HepG2 (cell line): ENCODE data around the gene ING1. TPM values are rescaled to one million over a fixed set of nuclear protein-coding genes. Genes with fewer than 3 reads are reported as not detected.
A peak's percentile ranks its signal among the peaks of the same experiment; 100 is the strongest.

Experiments used
- CEBPG ChIP-seq: IDR thresholded peaks from 2 replicates; pipeline ENCODE4 v1.6.1; 2016
- DMTF1 ChIP-seq: sonication (generic); formaldehyde crosslinking; IDR thresholded peaks from 2 replicates; pipeline ENCODE4 v1.4.0; 2020; ENCODE audit warnings: mild to moderate bottlenecking, missing genetic modification reagents
- EP300 ChIP-seq, 3 experiments: sonication (generic) in 1 of 3; formaldehyde crosslinking in 1 of 3; IDR thresholded peaks; 2 replicates each; pipeline versions ENCODE4 v1.5.1 to v1.6.1; 2011 to 2020; ENCODE audit warnings: low read depth in 2 of 3, low read length in 2 of 3, borderline replicate concordance in 1 of 3, improper control_type of control experiment in 1 of 3, mild to moderate bottlenecking in 1 of 3, missing genetic modification reagents in 1 of 3, moderate library complexity in 1 of 3
- JUN ChIP-seq: sonication (generic); formaldehyde crosslinking; IDR thresholded peaks from 2 replicates; pipeline ENCODE4 v1.4.0; 2020; ENCODE audit warnings: mild to moderate bottlenecking, missing genetic modification reagents
- MED8 ChIP-seq: sonication (generic); formaldehyde crosslinking; IDR thresholded peaks from 2 replicates; pipeline ENCODE4 v1.8.1; 2023; ENCODE audit warnings: mild to moderate bottlenecking, missing genetic modification reagents; ENCODE audit not compliant: insufficient replicate concordance
- POGZ ChIP-seq: sonication (generic); formaldehyde crosslinking; IDR thresholded peaks from 2 replicates; pipeline ENCODE4 v1.4.0; 2020; ENCODE audit warnings: mild to moderate bottlenecking, missing genetic modification reagents
- REL ChIP-seq: sonication (generic); formaldehyde crosslinking; conservative IDR thresholded peaks from 2 replicates; pipeline ENCODE4 v1.8.0; 2022; ENCODE audit warnings: mild to moderate bottlenecking, missing genetic modification reagents, moderate library complexity
- TFDP2 ChIP-seq: sonication (generic); formaldehyde crosslinking; IDR thresholded peaks from 2 replicates; pipeline ENCODE4 v1.4.0; 2020; ENCODE audit warnings: missing genetic modification reagents
- ZGPAT ChIP-seq: IDR thresholded peaks from 2 replicates; pipeline ENCODE4 v1.6.1; 2016; ENCODE audit warnings: mild to moderate bottlenecking
- ZMYM3 ChIP-seq: sonication (generic); formaldehyde crosslinking; IDR thresholded peaks from 2 replicates; pipeline ENCODE4 v1.5.1; 2020; ENCODE audit warnings: mild to moderate bottlenecking, missing genetic modification reagents
- ZMYM4 ChIP-seq: sonication (generic); formaldehyde crosslinking; IDR thresholded peaks from 2 replicates; pipeline ENCODE4 v1.8.1; 2023; ENCODE audit warnings: mild to moderate bottlenecking, missing genetic modification reagents
- ZNF775 ChIP-seq: sonication (generic); formaldehyde crosslinking; IDR thresholded peaks from 2 replicates; pipeline ENCODE4 v1.4.0; 2020; ENCODE audit warnings: missing genetic modification reagents, mild to moderate bottlenecking, moderate library complexity, borderline replicate concordance
- ZNF816 ChIP-seq: sonication (generic); formaldehyde crosslinking; IDR thresholded peaks from 2 replicates; pipeline ENCODE4 v1.8.0; 2022; ENCODE audit warnings: missing genetic modification reagents, mild to moderate bottlenecking, borderline replicate concordance
- ZNF841 ChIP-seq: sonication (generic); formaldehyde crosslinking; IDR thresholded peaks from 2 replicates; pipeline ENCODE4 v1.8.1; 2023; ENCODE audit warnings: missing genetic modification reagents, borderline replicate concordance
- ZSCAN12 ChIP-seq: sonication (generic); formaldehyde crosslinking; IDR thresholded peaks from 2 replicates; pipeline ENCODE4 v1.9.0; 2021; ENCODE audit warnings: mild to moderate bottlenecking, missing genetic modification reagents
- ZSCAN22 ChIP-seq: sonication (generic); formaldehyde crosslinking; IDR thresholded peaks from 2 replicates; pipeline ENCODE4 v1.4.0; 2020; ENCODE audit warnings: mild to moderate bottlenecking, missing genetic modification reagents
- polyA plus RNA-seq, 8 experiments: library from polyadenylated mRNA; depleted of rRNA in 3 of 8; stranded (reverse) in 7 of 8; unstranded in 1 of 8; fragments of >200 nt; fragmentation: Illumina TruSeq in 4 of 8; extraction: Trizol in 4 of 8; gene quantifications; 2 replicates each; pipeline versions ENCODE4 v1.2.1 to v1.2.3, GENCODE V29; 2011 to 2016; ENCODE audit warnings: low read depth in 4 of 8, missing spikeins in 1 of 8, mixed read lengths in 1 of 8; ENCODE audit not compliant: insufficient read depth in 1 of 8
- total RNA-seq, 5 experiments: library from RNA; depleted of rRNA; stranded (reverse); fragments of >200 nt; fragmentation: Illumina TruSeq; extraction: Trizol; gene quantifications; 2 replicates each; pipeline ENCODE4 v1.2.3, GENCODE V29; 2016; ENCODE audit warnings: low read depth in 1 of 5

The ING1 gene
- total and polyA plus RNA-seq, 2 of the 13 experiments (the other 11 are each of a cell fraction or from before 2014, with no cell fraction given) = 8.1 to 16.1 TPM

- TF ChIP-seq TFDP2 = no peak
- TF ChIP-seq EP300 (IDR thresholded peaks at IDR 0.05; ENCODE audit: low read depth in 2 of 2, low read length in 2 of 2) = 0 out of 4 replicates have a peak, but pooled peaks of 1 of the 2 experiments have one; percentile 13
- TF ChIP-seq EP300 (CRISPR knock-in tag; IDR thresholded peaks at IDR 0.05; ENCODE audit: borderline replicate concordance) = no peak
- no peak for TF ChIP-seq ZNF775 (CRISPR knock-in tag)
- TF ChIP-seq ZNF841 = no peak
- no peak for TF ChIP-seq ZSCAN12
- peak; percentile 44; the same call in 1 of the 2 replicates for TF ChIP-seq ZMYM3 (CRISPR knock-in tag)
- TF ChIP-seq CEBPG = peak; percentile 51
- TF ChIP-seq ZMYM4 (CRISPR knock-in tag) = no peak
- no peak for TF ChIP-seq ZSCAN22 (CRISPR knock-in tag)
- no peak for TF ChIP-seq JUN (CRISPR knock-in tag)
- no peak for TF ChIP-seq REL (CRISPR knock-in tag)
- TF ChIP-seq ZNF816 (CRISPR knock-in tag) = no peak
- no peak for TF ChIP-seq ZGPAT
- no peak for TF ChIP-seq DMTF1
- TF ChIP-seq MED8 (CRISPR knock-in tag) = no peak
- TF ChIP-seq POGZ (CRISPR knock-in tag) = peak; percentile 56; the same call in 1 of the 2 replicates
Measured at GRCh38 chr13:110734561-110734960, 21.1 kb downstream of the ING1 start (continued).
